ENCODE results near the gene MRPS2.

- TF ChIP-seq POLR2A (IDR thresholded peaks at IDR 0.05), result no peak
- TF ChIP-seq CTCF (IDR thresholded peaks at IDR 0.05), result no peak
- no peak for TF ChIP-seq POLR2AphosphoS5 (IDR thresholded peaks at IDR 0.05)
These were observed 29.7 kb downstream of the MRPS2 start for GRCh38 chr9:135530146-135530545.

Measured in suprapubic skin (tissue), 4 donors.